Left kidney (tissue), 2 donors: Measurements from ENCODE around the gene DDX1. TPM values are rescaled to one million over a fixed set of nuclear protein-coding genes. Genes with fewer than 3 reads are reported as not detected.
"Not testable (repeated sequence)": the region's sequence is repeated elsewhere in the genome, so short reads cannot be mapped to it uniquely, and the experiment has no call there.

Experiments used
- DNase-seq: peaks from one replicate; pipeline ENCODE4 v3.0.0-alpha.2; 2013
- polyA plus RNA-seq: library from polyadenylated mRNA; unstranded; fragments of 120-200 nt; gene quantifications from one replicate; pipeline ENCODE4 v1.2.1, GENCODE V29; 2013; ENCODE audit not compliant: insufficient read length

The DDX1 gene
- polyA plus RNA-seq, 1 donor = 192 TPM

DNA sequence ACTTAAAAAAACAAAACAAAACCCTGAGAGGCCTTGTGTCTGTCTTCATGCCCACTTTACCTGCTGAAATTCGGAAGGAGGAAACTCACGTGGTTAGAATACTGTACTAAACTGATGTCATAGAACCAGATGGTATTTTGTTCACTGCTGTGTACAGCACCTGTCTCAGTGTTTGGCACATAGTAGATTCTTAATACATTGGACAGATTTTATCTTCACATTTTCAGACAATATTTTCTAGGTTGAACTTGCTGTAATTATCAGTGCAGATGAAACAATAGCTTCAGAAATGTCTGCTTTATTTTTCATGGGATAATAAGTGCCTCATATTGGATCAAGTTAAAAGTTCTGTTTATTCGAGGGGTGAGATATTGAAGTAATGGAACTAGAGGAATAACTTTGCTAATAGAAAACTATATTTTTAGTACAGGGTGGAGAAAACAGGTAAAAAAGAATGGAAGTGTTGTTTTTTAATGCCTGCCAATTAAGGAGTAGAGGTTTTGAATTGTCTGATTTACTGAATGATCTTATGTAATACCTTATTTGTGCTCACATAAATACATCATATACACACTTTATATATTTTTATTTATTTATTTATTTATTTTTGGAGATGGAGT, 23.7 kb downstream of the DDX1 start:
- DNase-seq = no peak

DNA sequence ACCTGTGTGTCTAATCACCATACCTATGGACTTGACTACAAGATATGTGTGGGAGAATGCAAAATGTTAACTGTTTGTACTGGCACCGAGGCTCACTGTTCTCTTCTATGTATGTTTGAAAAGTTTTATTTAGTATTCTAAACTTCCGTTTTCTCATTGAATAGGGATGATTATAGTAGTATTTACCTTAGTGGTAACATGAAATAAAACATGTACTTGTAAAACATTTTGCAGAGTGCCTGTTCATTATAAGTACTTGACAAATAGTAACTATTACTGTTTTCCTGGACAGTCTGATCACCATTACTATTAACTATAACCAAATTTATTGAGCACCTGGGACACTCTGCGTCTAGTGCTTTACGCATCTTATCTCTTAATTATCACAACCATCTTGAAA, 24.8 kb downstream of the DDX1 start:
- DNase-seq = no peak

DNA sequence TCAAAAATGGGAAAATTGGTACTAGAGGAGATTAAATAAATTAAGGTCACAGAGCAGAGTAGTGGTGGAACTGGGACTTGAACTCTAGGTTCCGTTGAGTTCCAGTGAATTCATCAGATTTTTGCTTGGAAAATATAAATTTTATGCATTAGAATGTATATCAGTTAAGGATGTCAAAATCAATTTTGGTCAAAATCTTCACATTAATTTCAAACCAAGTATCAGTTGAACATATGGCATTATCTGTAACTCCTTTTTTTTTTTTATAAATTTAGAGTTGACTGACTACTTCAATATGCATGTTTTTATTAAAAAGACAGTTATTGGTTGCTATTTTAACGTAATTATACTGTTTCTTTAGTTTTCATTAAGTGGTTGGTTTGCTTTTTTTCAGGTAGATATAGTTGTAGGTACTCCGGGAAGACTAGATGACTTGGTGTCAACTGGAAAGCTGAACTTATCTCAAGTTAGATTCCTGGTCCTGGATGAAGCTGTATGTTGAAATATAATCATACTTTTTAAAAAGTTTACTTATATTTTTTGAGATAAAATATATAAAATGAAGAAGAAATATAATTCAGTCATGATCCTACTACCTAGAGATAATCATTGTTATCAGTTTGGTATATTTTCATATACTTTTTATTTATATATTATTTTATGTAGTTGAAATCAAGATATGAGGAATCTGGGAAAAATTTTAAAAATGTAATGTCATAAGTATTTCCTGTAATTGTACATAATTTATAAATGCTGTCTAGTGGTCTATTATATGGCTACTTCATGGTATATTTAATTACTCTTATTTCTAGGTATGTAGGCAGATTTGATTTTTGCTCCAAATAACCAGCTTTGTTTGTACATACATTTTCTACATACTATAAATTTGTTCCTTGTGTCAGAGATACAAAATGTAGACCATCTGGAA, 25.4 kb downstream of the DDX1 start:
- no peak for DNase-seq

DNA sequence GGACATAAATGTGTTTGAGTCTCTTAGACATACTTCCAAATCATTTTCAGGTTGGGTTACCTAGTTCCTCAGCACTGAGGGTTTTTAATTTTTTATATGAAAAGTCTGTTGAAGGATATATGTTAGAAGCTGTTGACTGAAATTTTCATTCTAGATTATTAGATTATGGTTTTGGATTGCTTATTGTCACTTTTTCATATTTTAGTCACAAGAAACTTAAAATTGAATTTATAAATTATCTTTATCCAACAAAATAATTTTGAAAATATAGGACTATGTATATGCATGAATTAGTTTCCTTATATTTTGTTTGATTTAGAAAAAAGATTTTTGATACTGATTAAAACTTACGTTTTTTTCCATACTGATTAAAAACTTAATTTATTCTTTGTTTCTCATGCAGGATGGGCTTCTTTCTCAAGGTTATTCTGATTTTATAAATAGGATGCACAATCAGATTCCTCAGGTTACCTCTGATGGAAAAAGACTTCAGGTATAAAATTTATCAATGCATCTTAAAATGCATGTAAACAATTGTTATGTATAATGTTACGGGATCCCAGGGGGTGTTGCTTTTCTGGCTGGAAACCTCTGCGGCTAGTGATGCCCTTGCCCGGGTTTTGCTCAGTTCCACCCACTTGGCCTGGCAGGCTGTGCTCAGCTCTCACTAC, 26.2 kb downstream of the DDX1 start:
- no peak for DNase-seq

DNA sequence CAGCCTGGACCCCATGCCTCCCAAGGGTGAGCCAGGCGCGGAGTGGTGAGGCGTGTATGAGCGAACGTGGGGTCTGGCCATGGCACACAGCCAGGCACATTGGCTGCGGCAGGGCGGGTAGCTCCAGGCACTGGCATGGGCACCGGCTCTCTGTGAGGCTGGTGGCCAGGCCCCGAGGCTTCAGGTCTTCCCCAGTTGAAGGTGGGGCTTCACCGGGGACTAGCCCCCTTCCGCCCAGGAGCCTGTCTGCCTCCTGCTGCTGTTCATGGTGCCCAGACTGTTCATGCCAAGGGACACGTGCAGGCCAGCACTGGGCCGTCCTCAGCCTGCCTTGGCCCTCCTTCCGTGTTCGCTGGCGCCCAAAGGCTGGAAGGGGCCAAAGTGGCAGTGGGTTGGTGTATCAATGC, 26.8 kb downstream of the DDX1 start:
- DNase-seq = no peak

DNA sequence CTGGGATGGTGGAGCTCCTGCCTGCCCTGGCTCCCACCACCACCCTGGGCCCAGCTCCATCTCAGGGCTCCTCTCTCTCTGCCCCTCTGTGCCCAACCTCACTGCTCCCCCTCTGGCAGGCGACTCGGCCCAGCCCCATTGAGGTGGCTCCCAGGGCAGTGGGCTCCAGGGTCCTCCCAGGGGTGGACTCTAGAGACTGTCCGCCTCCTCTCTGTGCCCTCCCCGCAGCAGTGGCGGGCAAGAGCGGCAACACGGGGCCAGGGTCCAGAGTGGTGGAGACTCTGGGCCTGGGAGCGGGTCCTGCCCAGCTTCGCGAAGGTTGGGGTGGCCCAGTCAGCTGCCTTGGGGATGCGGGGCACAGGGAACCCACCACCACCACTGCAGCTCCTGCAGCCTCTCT, 27.4 kb downstream of the DDX1 start:
- no peak for DNase-seq

DNA sequence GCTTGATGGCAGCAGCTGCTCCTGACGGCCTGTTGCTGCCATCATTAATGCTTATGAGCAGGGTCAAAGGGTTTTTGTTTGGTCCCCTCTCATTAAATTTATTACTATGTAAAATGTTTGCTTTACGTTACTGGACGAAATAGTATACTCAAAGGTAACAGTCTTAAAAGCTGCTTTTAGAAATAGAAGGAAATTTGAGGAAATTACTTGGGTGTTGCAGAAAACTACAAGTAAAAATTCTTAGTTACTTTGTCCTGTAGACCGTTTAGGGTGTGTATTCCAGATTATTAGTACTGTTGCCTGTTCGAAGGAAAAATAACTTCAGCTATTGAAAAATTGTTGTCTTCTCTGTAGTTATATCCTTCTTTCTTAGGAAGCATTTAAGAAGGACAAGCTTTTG, 27.8 kb downstream of the DDX1 start:
- no peak for DNase-seq

DNA sequence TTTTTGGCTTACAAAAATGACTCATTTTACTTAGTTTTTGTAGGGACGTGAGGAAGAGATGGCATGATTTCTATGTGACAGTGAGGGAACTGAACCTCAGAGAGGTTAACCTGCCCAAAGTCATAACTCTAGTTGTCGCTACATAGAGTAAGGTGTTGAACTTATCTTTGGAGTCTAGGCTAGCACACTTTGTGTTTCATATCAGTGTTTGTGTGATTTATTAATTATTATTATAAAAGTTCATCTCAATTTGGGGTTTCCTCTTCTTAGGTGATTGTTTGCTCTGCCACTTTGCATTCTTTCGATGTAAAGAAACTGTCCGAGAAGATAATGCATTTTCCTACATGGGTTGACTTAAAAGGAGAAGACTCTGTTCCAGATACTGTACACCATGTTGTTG, 28.3 kb downstream of the DDX1 start:
- DNase-seq = no peak

DNA sequence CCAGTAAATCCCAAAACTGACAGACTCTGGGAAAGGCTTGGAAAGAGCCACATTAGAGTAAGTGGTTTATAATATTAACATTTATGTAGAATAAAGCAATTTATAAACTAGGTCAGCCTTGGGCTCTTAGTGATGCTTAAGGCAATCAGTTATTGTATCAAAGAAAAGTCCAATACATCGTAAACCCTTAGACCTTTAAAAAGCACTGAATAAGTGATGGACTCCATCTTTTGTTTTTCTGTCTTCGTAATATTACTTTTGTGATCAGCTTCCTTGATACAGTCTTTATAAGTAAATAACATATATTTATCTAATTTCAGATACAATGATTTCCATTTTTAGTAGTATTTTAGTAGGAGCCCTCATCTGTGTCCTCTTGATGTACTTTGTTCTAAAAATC, 28.7 kb downstream of the DDX1 start:
- DNase-seq = no peak

DNA sequence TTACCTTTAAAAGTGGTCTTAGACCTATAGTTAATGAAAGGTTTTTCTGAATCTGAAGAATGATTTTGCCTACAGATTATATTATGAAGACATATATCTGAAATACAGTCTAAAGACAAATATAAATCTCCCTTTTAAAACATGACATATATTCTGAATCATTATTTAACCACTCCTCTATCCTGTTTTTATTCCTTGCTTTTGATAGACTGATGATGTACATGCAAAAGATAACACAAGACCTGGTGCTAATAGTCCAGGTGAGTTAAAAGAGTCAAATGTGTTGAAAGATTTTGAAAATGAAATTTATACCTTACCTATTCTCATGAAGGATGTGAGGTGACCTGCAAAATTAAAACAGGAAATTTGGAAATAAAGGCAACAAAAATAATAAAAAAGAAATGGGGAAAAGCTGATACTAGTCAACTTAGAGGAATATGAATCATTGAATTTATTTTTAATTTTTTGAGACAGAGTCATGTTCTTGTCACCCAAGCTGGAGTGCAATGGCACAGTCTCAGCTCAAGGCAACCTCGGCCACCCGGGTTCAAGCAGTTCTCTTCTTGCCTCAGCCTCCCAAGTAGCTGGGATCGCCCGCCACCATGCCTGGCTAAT, 29.3 kb downstream of the DDX1 start:
- DNase-seq = no peak

DNA sequence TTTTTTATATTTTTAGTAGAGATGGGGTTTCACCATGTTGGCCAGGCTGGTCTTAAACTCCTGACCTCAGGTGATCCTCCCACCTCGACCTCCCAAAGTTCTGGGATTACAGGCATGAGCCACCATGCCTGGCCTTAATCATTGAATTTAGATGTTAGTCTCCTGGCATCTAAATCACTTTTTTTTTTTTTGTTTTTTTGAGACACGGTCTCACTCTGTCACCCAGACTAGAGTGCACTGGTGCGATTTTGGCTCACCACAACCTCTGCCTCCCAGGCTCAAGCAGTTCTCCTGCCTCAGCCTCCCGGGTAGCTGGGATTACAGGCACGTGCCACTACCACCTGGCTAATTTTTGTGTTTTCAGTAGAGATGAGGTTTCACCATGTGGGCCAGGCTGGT, 29.8 kb downstream of the DDX1 start:
- DNase-seq = not testable (repeated sequence)

DNA sequence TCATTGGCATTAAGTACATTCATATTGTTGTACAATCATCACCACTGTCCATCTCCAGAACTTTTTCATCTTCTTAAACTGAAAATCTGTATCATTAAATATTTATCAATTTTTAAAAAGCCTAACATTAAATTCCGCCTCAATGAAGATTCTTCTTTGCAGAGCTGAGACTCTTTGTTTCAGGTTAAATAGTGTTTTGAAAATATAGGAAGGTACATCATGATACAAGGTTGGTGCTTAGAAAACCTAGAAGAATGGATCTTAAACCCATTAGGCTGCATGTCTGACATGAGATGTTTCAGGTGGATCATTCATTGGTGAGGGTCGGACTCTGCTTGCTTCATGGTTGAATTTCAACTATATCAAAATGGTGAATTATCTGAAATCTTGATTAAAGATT, 30.5 kb downstream of the DDX1 start:
- DNase-seq = no peak

DNA sequence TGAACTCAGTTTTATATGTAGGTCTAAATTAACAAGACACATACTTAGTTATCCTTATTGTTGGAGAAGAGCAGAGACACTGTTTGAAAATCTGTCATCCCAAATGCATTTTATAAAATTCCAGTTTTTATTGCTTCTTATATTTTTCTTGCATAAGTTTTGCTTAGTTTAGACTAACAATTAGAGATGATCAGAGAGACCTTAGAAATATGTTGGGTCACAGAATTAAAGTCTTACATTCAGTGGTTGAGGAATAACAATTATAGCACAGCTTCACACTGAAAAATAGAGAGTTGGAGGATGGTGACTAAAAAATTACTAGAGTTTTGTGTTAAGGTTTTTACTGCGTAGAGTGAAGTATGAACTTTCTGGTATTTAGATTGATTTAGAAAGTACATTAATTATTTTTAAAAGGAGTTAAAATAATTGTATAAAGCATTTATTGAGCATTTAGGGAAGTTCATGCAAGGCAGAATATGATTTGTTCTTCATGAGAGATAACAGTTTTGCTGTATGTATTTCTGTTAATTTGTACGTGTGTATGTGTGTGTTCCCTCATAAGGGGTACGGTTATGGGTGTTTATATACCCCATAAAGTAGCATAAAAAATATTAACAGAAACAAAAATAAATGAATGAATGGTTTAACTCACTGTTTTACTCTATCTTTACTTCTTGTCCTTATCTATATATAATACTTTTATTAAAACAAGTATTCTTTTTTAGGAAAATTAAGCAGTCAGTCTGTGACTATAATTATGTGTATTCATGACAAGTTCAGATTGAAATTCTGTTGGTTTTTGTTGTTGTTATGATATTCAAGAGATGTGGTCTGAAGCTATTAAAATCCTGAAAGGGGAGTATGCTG, 31.2 kb downstream of the DDX1 start:
- DNase-seq = no peak

DNA sequence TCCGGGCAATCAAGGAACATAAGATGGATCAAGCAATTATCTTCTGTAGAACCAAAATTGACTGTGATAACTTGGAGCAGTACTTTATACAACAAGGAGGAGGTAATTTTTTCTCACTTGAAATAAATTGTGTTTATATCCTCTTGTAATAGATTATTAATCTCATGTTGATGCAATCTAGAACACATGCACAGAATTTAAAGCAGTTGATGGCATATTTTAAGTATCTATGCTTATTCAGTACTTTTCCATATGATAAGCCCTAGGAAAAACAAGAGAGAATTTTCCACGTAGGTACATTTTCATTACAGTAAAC, 31.8 kb downstream of the DDX1 start:
- no peak for DNase-seq

DNA sequence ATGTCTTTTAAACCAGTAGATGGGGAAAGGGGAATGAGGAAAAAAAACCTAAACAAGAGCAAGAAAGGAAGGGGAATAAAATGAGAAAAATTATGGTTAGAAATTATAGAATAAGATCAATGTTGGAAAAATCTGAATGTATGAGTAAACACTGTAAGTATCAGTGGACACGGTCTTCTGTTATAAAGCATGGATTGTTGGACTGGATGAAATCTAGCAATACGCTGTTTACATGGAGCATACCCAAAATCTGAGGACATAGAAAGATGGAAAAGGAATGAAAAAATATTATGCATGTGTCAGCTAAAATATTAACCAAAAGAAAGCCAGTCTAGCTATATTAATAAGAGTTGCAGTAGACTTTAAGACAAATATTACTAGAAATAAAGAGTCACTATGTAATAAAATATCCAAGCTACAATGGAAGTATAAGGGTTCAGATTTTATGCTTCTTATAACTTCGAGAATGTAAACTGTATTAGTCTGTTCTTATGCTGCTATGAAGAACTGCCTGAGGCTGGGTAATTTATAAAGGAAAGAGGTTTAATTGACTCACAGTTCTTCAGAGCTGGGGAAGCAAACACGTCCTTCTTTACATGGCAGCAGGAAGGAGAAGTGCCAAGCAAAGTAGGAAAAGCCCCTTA, 32.4 kb downstream of the DDX1 start:
- no peak for DNase-seq

DNA sequence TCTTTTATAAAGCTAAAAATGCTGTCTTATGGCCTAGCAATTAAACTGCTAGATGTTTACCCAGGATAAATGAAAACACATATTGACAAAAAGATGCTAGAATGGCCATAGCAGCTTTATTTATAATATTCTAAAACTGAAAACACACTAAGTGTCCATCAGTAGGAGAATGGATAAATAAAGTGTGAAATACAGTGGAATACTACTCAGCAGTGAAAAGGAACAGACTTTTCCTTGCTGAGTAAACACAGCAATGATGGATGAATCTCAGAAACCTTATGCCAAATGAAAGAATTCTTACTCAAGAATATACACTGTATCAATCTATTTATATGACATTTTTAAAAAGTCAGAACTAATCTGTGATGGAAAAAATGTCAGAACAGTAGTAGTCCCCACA, 33.2 kb downstream of the DDX1 start:
- DNase-seq = no peak

DNA sequence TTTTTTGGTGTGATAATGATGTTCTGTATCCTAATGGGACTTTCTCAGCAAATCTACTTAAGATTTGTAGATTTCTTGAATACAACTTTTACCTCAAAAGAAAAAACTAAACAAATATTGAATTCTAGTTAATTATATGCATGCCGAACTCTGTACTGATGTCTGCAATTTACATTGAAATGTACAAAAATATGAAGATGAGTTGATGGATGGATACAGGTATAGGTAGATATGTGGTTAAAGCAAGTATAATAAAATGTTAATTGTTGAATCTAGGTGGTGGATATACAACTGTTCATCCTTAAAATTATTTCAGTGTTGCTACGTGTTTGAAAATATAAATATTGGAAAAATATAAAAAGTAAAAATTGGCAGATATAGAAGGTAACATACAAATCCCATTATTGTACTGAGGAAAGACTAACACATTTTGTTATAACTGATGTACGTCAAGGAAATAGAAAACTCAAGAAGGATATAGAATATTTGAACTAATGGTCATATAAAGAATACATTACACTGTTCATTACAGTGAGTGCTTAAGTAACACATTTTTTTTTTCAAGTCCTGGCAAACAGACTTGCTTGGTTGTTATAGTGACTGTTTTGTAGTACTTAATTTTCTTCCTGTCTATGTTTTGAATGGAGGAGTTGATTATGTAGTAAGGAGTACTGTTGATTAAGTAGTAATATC, 33.8 kb downstream of the DDX1 start:
- no peak for DNase-seq

DNA sequence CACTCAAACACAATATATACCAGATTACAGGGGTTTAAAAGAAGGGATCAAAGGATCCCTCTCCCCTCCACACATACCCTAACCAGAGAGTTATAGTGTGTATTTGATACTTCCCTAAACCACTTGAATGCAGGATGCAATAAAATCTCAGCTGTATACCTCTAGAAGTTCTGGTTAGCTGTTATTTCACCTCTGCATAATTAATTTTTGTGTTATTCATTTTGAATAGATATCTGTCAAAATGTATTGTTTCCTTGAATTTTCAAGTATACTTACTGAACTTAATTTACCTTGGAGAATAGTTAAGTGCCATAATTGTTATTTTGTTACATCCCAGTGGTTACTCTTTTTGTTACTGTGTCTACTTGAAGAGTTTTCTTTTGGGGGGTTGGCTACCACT, 34.5 kb downstream of the DDX1 start:
- DNase-seq = no peak

DNA sequence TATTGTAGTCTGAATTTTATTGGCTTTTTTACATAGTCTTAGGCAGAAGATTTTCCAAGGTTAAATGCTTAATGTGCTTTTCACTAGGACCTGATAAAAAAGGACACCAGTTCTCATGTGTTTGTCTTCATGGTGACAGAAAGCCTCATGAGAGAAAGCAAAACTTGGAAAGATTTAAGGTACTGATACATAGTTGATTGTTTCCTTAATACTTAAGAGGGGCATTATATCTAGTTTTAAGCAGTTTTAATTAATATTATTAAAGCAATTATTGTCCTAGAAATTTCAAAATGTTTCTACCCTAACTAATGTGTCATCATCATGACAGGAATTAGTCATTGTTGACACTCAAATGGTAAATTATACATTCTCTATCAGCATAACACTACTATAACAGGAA, 35.3 kb downstream of the DDX1 start:
- no peak for DNase-seq

DNA sequence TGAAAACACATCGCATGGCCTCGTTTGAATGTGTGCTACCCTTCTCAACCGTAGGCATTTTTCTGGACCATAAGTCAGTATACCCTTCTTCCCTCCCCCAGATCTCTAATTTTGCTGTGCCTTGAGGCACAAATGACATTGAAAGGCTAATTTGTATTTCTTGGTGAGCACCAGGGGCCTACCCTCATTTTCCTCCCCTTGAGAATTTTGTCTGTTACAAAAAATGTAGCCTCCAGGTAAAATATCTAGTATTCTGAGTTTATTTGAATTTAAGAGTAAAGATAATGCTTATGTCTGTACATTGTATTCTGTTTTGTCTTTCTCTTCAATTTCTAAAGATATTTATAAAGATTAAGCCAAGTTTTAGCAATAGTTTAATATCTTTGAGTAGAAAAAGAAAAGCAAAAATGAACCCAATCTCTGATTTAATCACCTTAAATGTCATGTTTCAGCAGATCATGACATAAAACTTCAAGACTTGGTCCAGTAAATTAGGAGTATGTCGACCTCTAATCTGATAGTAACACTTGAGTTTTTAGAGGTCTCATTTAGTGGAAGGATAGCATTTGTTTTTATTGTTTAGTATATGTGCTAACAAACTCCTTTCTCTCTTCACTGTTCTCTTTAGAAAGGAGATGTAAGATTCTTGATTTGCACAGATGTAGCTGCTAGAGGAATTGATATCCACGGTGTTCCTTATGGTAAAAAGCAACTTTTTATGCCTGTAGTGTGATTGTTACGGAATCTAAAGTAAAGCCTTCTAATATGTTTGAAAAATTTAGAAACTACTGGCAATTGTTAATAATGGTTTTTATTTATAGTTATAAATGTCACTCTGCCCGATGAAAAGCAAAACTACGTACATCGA, 36.4 kb downstream of the DDX1 start:
- no peak for DNase-seq
